NCI-H526 (cell line): ENCODE data around the gene DMRTB1.
A peak's percentile ranks its signal among the peaks of the same experiment; 100 is the strongest.

Experiments used
- DNase-seq, 2 experiments: peaks; one replicate each; lab custom pipeline; 2025; lab: John Stamatoyannopoulos, UW

Gene DMRTB1

DNA sequence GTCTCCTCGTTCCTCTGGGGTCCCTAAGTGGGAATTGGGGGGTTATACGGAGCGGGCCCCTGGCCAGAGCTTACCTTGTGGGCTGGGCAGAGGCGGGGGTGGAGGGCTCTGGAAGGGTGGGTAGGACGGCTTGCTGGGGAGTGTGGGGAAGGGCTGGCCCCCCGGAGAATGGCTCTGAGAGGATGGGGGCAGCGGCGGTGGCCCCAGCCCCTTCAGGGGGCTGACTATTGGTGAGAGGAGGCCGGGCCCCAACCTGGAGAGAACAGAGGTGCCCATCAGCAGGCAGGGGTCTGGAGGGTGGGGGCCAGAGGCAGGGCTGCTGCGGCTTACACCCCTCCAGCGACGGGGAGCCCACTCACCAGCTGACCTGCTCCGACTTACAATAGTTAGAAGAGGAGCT lies 50.6 kb downstream of the DMRTB1 start:
- DNase-seq: no peak

DNA sequence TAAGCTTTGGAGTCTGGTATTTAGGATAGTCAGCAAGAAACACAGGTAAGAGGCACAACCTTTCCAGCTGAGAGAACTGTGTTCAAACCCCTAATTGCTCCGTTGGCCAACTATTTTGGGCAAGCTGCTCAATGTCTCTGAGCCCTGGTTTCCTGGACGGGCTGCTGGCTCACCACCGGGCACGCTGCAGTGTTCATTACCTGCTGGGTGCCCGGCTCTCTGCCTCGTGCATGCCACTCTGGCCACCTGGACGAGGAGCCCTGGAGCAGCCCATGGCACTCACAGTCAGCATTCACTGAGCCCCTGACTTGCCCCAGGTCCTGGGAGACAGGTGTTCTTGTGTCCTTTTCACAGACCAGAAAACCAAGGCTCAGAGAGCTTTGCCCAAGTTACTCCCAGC lies 51.0 kb downstream of the DMRTB1 start:
- DNase-seq: no peak

DNA sequence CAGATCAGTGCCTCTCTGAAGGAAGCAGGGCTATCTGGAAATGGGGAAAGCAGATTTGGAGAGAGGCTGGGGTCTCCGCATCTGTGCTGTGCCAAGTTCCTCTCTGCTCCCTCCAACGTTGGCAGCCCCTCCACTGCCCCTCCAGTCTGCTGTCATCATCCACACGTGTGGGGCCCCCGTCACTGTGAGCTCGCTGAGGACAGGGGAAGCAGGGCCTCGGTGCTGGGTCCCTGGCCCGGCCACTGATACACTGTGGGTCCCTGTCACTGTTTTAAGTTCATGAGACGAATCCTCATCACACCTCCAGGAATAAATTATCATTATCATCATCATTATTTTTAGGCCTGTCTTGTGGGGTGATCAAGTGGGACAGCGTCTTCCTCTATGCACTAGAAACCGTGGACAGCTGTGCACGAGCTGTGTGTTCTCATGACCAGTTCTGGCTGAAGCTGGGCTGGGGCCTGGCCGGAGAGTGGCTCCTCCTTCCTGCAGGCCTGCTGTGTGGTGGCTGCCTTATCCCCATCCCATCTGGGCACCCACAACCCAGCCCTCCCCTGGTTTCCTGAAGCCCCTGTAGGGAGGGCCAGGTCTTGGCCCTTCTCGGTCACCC lies 52.2 kb downstream of the DMRTB1 start:
- no peak for DNase-seq

DNA sequence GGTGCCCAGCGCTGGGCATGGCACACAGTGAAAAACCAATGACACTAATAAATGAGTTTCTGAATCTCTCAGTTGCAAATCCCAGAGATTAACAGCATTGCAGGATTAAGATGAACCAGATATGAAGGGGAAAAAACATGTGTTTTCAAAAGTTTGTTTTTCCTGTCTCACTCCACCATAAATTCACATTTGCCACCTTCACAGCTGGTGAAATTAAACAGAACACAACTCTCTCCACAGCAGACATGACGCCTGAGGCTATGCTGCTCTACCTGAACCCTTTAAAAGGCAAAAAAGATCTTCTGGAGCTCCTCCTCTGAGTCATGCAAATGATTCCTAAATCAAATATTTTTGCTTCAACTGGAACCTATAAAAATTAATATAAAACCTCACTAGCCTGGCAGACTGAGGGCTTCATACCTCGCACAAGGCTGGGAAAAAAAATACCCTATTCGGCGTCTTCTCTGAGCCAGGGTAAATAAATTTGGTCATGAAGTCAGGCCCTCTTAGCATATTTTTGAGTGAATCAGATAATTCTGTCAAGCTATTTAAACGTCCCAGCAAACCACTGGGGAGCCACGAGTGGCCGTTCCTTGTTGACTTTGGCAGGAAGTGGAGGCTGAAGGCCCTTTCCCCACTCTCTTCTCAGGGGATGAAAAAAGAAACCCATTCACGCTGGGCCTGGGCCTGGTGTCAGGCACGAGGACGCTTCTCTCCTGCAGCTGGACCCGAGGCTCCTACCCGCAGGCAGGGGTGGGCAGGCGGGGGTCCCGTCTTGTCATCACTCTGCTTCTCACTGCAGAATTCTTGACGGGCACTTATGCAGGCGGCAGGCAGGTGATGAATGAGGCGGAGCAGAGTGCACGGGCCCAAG lies 53.0 kb downstream of the DMRTB1 start:
- DNase-seq: peak; percentile 78 to 84

- peak in 1 of 2 experiments; percentile 81 for DNase-seq
Measured at GRCh38 chr1:53512807-53513755, 53.9 kb downstream of the DMRTB1 start.

GRCh38 chr1:53513846-53514245 lies 54.6 kb downstream of the DMRTB1 start:
- no peak for DNase-seq

DNA sequence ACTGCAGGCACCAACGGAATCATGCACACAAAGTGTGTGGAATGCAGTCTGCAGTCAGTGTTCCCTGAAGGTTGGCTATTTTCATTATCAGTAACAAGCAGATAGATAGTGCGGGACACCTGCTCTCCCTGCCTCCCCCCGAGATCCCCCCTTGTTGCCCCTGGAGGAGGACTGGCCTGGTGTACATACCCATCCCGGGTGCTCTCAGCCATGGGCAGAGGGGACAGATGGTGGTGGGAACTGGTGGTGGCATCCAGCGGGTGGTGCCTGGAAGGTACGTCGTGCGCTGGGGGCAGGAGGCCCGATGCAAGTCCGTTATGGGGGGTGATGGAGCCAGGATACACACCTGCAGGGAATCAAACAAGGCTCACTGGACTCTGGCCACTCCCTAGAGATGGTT lies 55.2 kb downstream of the DMRTB1 start:
- no peak for DNase-seq

GRCh38 chr1:53516181-53516580 lies 57.0 kb downstream of the DMRTB1 start:
- DNase-seq: no peak
